ENCODE measurements around the gene ABHD12B.

ABHD12B gene

GRCh38 chr14:50871914-50872732 lies at the start of gene ABHD12B:
Gene ABHD12B (plus strand): TSS chr14:50872053. CDS start chr14:50872175, 122 bp downstream.
- Histone ChIP-seq H3K4me2 (ENCODE audit: low read length) (no peak within 1 kb of the TSS), H3K4me1 (ENCODE audit: low read length) (peaks cover 31% of the 10 kb centered on the region), H3K27ac (ENCODE audit: low read length) (no peak within 1 kb of the TSS), H3K79me2 (ENCODE audit: low read length) (no peaks in the 10 kb centered on the region), H3K4me3 (ENCODE audit: low read length) (no peak within 1 kb of the TSS), H3K9ac (ENCODE audit: low read length) (no peak within 1 kb of the TSS), H4K20me1 (ENCODE audit: insufficient read depth, low read length) (no peaks in the 10 kb centered on the region), H3K27me3 (ENCODE audit: low read depth, low read length) (peaks cover 19% of the 10 kb centered on the region), H3K36me3 (replicated peaks; ENCODE audit: low read depth, low read length) (no peaks in the 10 kb centered on the region), H3K9me3 (ENCODE audit: insufficient read depth, low read length) (no peaks in the 10 kb centered on the region), H2AFZ (ENCODE audit: low read depth, low read length) (0 out of 2 replicates have a peak within 1 kb of the TSS, but pooled peaks have one; percentile 3)
- TF ChIP-seq EZH2phosphoT487 (IDR thresholded peaks at IDR 0.05; ENCODE audit: low read depth) (no peak), CTCF (IDR thresholded peaks at IDR 0.05; ENCODE audit: low read depth, low read length) (no peak)

GRCh38 chr14:50822501-50823042 lies 49.3 kb upstream of the ABHD12B start:
- Histone ChIP-seq H4K20me1 (ENCODE audit: insufficient read depth, low read length) (peaks cover 77% of the 10 kb centered on the region), H3K79me2 (ENCODE audit: low read length) (peaks cover 95% of the 10 kb centered on the region), H3K4me3 (ENCODE audit: low read length) (peak overlapping the region; percentile 73), H3K9me3 (ENCODE audit: insufficient read depth, low read length) (no peaks in the 10 kb centered on the region), H2AFZ (ENCODE audit: low read depth, low read length) (no peak overlapping the region), H3K36me3 (replicated peaks; ENCODE audit: low read depth, low read length) (peaks cover 54% of the 10 kb centered on the region), H3K4me2 (ENCODE audit: low read length) (peak overlapping the region; percentile 99), H3K27ac (ENCODE audit: low read length) (peak overlapping the region; percentile 96), H3K4me1 (ENCODE audit: low read length) (peaks cover 68% of the 10 kb centered on the region), H3K27me3 (ENCODE audit: low read depth, low read length) (no peaks in the 10 kb centered on the region), H3K9ac (ENCODE audit: low read length) (peak overlapping the region; percentile 72)
- TF ChIP-seq EZH2phosphoT487 (IDR thresholded peaks at IDR 0.05; ENCODE audit: low read depth) = no peak
- TF ChIP-seq CTCF (IDR thresholded peaks at IDR 0.05; ENCODE audit: low read depth, low read length) = no peak

- Histone ChIP-seq H3K36me3 (replicated peaks; ENCODE audit: low read depth, low read length) (peaks cover 60% of the 10 kb centered on the region), H3K4me1 (ENCODE audit: low read length) (peaks cover 71% of the 10 kb centered on the region), H3K4me2 (ENCODE audit: low read length) (peak overlapping the region; percentile 99), H3K27ac (ENCODE audit: low read length) (peak overlapping the region; percentile 96), H3K9me3 (ENCODE audit: insufficient read depth, low read length) (no peaks in the 10 kb centered on the region), H3K79me2 (ENCODE audit: low read length) (peaks cover 98% of the 10 kb centered on the region), H4K20me1 (ENCODE audit: insufficient read depth, low read length) (peaks cover 83% of the 10 kb centered on the region), H3K9ac (ENCODE audit: low read length) (peak overlapping the region; percentile 72), H3K4me3 (ENCODE audit: low read length) (peak overlapping the region; percentile 73), H3K27me3 (ENCODE audit: low read depth, low read length) (no peaks in the 10 kb centered on the region), H2AFZ (ENCODE audit: low read depth, low read length) (no peak overlapping the region)
- TF ChIP-seq EZH2phosphoT487 (IDR thresholded peaks at IDR 0.05; ENCODE audit: low read depth) (no peak), CTCF (IDR thresholded peaks at IDR 0.05; ENCODE audit: low read depth, low read length) (no peak)
These were observed 48.6 kb upstream of the ABHD12B start for GRCh38 chr14:50823051-50823761.
